Epithelial cell of esophagus (primary cell): ENCODE measurements around the gene IL17C.

Experiments
- DNase-seq: peaks from one replicate; pipeline ENCODE4 v3.0.0; 2010; ENCODE audit warnings: low read depth
- H3K4me3 ChIP-seq: 2 replicates; pipeline ENCODE4 v1.5.1; 2011; ENCODE audit warnings: mild to moderate bottlenecking, low read length, control low read depth
- TF ChIP-seq, protein P1 (sequence below): IDR thresholded peaks from 2 replicates; pipeline ENCODE4 v1.5.1; 2011; ENCODE audit warnings: low read depth, mild to moderate bottlenecking, low read length, control low read depth, inconsistent platforms; ENCODE audit not compliant: insufficient read depth; ENCODE audit errors: missing control alignments

IL17C gene

DNA sequence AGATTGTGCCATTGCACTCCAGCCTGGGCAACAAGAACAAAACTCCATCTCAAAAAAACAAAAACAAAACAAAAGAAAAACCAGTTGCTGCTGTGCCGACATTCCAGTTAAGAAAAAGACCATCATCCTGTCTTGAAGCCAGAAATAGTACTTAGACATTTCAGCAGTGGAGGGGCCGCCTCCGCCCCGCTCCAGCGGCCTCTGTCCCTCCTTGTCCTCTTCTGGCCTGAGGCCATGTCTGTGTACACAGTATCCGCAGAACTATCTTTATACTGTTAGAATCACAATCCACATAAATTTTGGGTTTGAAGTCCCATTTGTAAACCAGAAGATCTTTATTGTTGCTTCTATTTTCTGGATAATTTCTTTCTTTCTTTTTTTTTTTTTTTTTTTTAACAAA lies 43.3 kb upstream of the IL17C start:
- TF ChIP-seq, protein P1, sequence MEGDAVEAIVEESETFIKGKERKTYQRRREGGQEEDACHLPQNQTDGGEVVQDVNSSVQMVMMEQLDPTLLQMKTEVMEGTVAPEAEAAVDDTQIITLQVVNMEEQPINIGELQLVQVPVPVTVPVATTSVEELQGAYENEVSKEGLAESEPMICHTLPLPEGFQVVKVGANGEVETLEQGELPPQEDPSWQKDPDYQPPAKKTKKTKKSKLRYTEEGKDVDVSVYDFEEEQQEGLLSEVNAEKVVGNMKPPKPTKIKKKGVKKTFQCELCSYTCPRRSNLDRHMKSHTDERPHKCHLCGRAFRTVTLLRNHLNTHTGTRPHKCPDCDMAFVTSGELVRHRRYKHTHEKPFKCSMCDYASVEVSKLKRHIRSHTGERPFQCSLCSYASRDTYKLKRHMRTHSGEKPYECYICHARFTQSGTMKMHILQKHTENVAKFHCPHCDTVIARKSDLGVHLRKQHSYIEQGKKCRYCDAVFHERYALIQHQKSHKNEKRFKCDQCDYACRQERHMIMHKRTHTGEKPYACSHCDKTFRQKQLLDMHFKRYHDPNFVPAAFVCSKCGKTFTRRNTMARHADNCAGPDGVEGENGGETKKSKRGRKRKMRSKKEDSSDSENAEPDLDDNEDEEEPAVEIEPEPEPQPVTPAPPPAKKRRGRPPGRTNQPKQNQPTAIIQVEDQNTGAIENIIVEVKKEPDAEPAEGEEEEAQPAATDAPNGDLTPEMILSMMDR, result no peak
- no peak overlapping the region for H3K4me3 ChIP-seq

DNA sequence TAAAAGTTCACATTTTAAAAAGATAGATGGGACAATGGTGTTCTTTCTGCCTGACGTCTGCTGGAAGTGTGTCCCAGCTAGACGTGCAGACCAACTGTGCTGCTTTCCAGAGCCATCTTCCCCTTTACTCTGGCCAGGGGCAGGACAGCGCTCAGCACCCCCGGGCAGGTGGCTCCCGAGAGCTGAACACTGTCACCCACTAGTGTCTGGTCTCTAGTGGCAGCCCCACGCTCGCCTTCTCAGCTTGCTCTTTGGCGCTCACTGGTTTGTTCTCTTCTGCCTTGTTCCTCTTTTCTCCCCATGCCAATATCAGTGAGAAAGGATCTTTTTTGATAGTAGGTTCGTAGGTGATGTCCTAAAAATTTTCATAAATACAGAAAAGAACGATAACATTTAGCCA lies 42.5 kb upstream of the IL17C start:
- no peak for DNase-seq
- no peak overlapping the region for H3K4me3 ChIP-seq
- TF ChIP-seq, protein P1, result no peak

More for the DNA sequence above, 43.3 kb upstream of the IL17C start:
- no peak for DNase-seq

DNA sequence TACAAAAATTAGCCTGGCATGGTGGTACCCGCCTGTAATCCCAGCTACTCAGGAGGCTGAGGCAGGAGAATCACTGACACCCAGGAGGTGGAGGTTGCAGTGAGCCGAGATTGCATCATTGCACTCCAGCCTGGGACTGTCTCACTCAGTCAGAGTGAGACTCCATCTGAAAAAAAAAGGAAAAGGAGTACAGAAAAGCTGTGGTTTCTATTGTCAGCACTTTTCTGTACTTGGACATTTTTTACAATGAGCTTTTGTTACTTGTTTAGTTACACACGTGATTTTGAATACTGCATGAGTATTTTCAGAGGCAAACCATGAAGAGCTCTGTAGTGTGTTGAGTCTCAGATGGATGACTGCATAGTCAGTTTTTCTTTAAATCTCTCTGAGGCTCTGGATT lies 41.9 kb upstream of the IL17C start:
- DNase-seq, result no peak
- TF ChIP-seq, protein P1, result no peak
- no peak overlapping the region for H3K4me3 ChIP-seq

DNA sequence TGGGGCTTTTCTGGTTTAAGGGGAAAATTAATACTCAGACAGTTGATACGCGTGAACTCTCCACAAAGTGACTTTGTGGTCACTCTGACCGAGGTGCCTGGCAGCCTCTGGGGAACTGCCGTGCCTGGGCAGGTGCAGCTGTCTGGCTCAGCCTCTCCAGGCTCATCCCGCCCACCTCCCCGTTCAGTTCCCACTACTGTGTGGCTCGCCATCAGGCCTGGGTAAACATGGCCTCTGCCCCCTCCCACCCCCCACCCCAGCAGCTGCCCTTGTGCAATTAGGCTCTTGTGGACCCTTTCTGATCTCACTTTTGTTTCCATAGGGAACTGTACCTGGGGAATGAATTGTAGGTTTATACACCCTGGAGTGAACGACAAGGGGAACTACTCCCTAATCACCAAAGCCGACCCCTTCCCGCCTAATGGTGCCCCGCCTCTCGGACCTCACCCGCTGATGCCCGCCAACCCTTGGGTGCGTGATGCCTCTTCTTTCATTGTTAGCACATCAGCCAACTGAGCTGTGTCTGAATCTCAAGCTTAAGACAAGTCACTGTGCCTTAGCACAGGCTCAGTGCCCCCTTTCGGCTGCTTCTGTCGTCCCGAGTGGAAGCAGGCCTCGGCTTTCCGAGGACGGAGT lies 40.4 kb upstream of the IL17C start:
- H3K4me3 ChIP-seq, result no peak overlapping the region
- TF ChIP-seq, protein P1, result no peak
- DNase-seq, result no peak

DNA sequence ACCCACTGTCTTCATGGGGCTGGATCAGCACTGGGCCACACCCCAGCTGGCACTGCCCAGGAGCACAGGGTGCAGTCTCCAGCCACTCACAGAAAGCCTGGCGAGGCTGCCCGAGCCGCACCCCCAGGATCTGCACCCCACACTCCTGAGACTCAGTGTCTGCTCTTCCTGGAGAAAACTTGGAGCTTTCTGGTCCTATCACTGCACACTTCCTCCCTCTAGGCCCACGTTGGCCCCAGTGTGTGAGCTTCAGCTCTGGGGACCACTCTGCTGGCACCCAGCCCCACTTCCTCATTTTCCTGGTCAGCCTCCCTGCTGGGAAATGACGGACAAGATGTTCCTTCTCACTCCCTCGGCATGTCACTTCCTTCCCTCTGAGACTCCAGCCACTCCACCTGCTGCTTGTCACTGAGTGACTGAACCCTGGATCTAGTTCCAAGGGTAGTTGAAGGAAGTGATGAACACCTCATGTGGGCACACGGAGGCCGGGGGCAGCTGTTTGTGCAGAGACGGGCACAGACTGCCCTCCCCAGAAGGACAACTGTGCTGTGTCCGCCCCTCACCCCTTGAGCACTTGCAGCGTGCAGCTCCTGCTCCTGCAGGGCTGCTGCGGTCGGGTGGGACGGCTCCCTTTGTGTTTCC lies 39.2 kb upstream of the IL17C start:
- H3K4me3 ChIP-seq, result no peak overlapping the region
- TF ChIP-seq, protein P1, result no peak

DNA sequence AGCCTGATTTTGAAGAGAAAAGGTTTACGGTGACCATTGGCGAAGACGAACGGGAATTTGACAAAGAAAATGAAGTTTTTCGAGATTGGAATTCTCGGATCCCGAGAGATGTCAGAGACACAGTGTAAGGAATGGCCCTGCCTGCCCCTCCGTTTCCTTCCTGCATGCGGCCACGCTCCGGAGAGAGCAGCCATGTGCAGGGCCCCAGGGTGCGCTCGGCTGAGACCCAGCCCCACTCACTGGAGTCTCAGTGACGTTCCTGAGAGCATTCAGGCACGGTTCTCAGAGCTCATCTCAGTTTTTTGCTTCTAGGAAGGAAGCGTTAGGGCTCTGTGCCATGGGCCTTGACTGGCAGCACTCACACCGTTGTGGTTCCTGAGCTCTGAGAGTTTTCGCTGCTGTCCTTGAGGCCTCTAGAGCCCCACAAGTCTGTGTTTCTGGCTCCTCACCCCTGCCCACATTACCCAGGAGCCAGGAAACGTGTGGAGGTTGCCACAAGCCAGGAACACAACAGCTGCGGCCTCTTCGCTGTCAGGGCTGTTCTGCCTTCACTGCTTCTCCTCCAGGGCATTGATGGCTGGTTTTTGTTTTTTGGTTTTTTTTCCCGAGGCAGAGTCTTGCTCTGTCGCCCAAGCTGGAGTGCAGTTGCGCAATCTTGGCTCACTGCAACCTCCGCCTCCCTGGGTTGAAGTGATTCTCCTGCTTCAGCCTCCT lies 38.4 kb upstream of the IL17C start:
- TF ChIP-seq, protein P1, result no peak
- no peak overlapping the region for H3K4me3 ChIP-seq
- no peak for DNase-seq

More for the DNA sequence above, 39.2 kb upstream of the IL17C start:
- no peak for DNase-seq
